Activated naive CD8-positive, alpha-beta T cell (primary cell): ENCODE results near the gene PLEKHA6.

Source experiments
- H3K27ac Mint-ChIP-seq: one replicate; pipeline ENCODE4 v1.8.0; 2021; ENCODE audit warnings: mixed read lengths
- H3K27me3 Mint-ChIP-seq: one replicate; pipeline ENCODE4 v1.8.0; 2021; ENCODE audit warnings: mixed read lengths
- H3K36me3 Mint-ChIP-seq: one replicate; pipeline ENCODE4 v1.8.0; 2021; ENCODE audit warnings: mixed read lengths
- H3K4me1 Mint-ChIP-seq: one replicate; pipeline ENCODE4 v1.8.0; 2021; ENCODE audit warnings: low read depth, mixed read lengths
- H3K4me3 Mint-ChIP-seq: one replicate; pipeline ENCODE4 v1.8.0; 2021; ENCODE audit warnings: mild to moderate bottlenecking, mixed read lengths
- H3K9me3 Mint-ChIP-seq: one replicate; pipeline ENCODE4 v1.8.0; 2021; ENCODE audit warnings: low read depth, mixed read lengths

The PLEKHA6 gene

GRCh38 chr1:204271970-204272369 is 87.8 kb downstream of the PLEKHA6 start:
- no peak overlapping the region for H3K27ac Mint-ChIP-seq
- H3K36me3 Mint-ChIP-seq, result no peaks in the 10 kb centered on the region
- H3K4me1 Mint-ChIP-seq, result no peaks in the 10 kb centered on the region
- H3K4me3 Mint-ChIP-seq, result no peak overlapping the region
- H3K9me3 Mint-ChIP-seq, result no peaks in the 10 kb centered on the region
- no peaks in the 10 kb centered on the region for H3K27me3 Mint-ChIP-seq

- Mint-ChIP-seq H3K9me3 (no peaks in the 10 kb centered on the region), H3K27me3 (no peaks in the 10 kb centered on the region), H3K4me1 (no peaks in the 10 kb centered on the region), H3K4me3 (no peak overlapping the region), H3K36me3 (no peaks in the 10 kb centered on the region), H3K27ac (no peak overlapping the region)
Measured at GRCh38 chr1:204268101-204268500, 91.6 kb downstream of the PLEKHA6 start.

GRCh38 chr1:204267191-204267601 is 92.5 kb downstream of the PLEKHA6 start:
- Mint-ChIP-seq H3K4me3 (no peak overlapping the region), H3K27ac (no peak overlapping the region), H3K27me3 (no peaks in the 10 kb centered on the region), H3K36me3 (no peaks in the 10 kb centered on the region), H3K9me3 (no peaks in the 10 kb centered on the region), H3K4me1 (no peaks in the 10 kb centered on the region)

- H3K36me3 Mint-ChIP-seq, result no peaks in the 10 kb centered on the region
- H3K4me1 Mint-ChIP-seq, result no peaks in the 10 kb centered on the region
- no peak overlapping the region for H3K4me3 Mint-ChIP-seq
- H3K9me3 Mint-ChIP-seq, result no peaks in the 10 kb centered on the region
- H3K27me3 Mint-ChIP-seq, result no peaks in the 10 kb centered on the region
- no peak overlapping the region for H3K27ac Mint-ChIP-seq
Measured at GRCh38 chr1:204266504-204267034, 93.2 kb downstream of the PLEKHA6 start.

- Mint-ChIP-seq H3K4me1 (no peaks in the 10 kb centered on the region), H3K27ac (no peak overlapping the region), H3K4me3 (no peak overlapping the region), H3K27me3 (no peaks in the 10 kb centered on the region), H3K36me3 (no peaks in the 10 kb centered on the region), H3K9me3 (no peaks in the 10 kb centered on the region)
Measured at GRCh38 chr1:204265665-204266064, 94.1 kb downstream of the PLEKHA6 start.

GRCh38 chr1:204264805-204265204 is 94.9 kb downstream of the PLEKHA6 start:
- H3K36me3 Mint-ChIP-seq, result no peaks in the 10 kb centered on the region
- no peak overlapping the region for H3K4me3 Mint-ChIP-seq
- no peaks in the 10 kb centered on the region for H3K27me3 Mint-ChIP-seq
- H3K9me3 Mint-ChIP-seq, result no peaks in the 10 kb centered on the region
- no peak overlapping the region for H3K27ac Mint-ChIP-seq
- no peaks in the 10 kb centered on the region for H3K4me1 Mint-ChIP-seq

GRCh38 chr1:204263254-204263910 is 96.3 kb downstream of the PLEKHA6 start:
- Mint-ChIP-seq H3K4me1 (no peaks in the 10 kb centered on the region), H3K27ac (no peak overlapping the region), H3K36me3 (no peaks in the 10 kb centered on the region), H3K9me3 (no peaks in the 10 kb centered on the region), H3K4me3 (no peak overlapping the region), H3K27me3 (no peaks in the 10 kb centered on the region)

GRCh38 chr1:204262506-204263253 is 97.0 kb downstream of the PLEKHA6 start:
- no peak overlapping the region for H3K27ac Mint-ChIP-seq
- H3K4me1 Mint-ChIP-seq, result no peaks in the 10 kb centered on the region
- no peak overlapping the region for H3K4me3 Mint-ChIP-seq
- no peaks in the 10 kb centered on the region for H3K27me3 Mint-ChIP-seq
- H3K9me3 Mint-ChIP-seq, result no peaks in the 10 kb centered on the region
- H3K36me3 Mint-ChIP-seq, result no peaks in the 10 kb centered on the region

GRCh38 chr1:204261746-204262505 is 97.8 kb downstream of the PLEKHA6 start:
- Mint-ChIP-seq H3K4me3 (no peak overlapping the region), H3K36me3 (no peaks in the 10 kb centered on the region), H3K27me3 (no peaks in the 10 kb centered on the region), H3K9me3 (no peaks in the 10 kb centered on the region), H3K27ac (no peak overlapping the region), H3K4me1 (no peaks in the 10 kb centered on the region)

GRCh38 chr1:204261266-204261665 is 98.5 kb downstream of the PLEKHA6 start:
- Mint-ChIP-seq H3K4me3 (no peak overlapping the region), H3K4me1 (no peaks in the 10 kb centered on the region), H3K9me3 (no peaks in the 10 kb centered on the region), H3K27ac (no peak overlapping the region), H3K36me3 (no peaks in the 10 kb centered on the region), H3K27me3 (no peaks in the 10 kb centered on the region)

GRCh38 chr1:204260601-204261197 is 99.0 kb downstream of the PLEKHA6 start:
- Mint-ChIP-seq H3K4me1 (no peaks in the 10 kb centered on the region), H3K4me3 (no peak overlapping the region), H3K9me3 (no peaks in the 10 kb centered on the region), H3K27ac (no peak overlapping the region), H3K27me3 (no peaks in the 10 kb centered on the region), H3K36me3 (no peaks in the 10 kb centered on the region)

- Mint-ChIP-seq H3K4me3 (no peak overlapping the region), H3K9me3 (no peaks in the 10 kb centered on the region), H3K27me3 (no peaks in the 10 kb centered on the region), H3K27ac (no peak overlapping the region), H3K36me3 (no peaks in the 10 kb centered on the region), H3K4me1 (no peaks in the 10 kb centered on the region)
Measured at GRCh38 chr1:204259782-204260181, 99.9 kb downstream of the PLEKHA6 start.

GRCh38 chr1:204259196-204259595 is 100.5 kb downstream of the PLEKHA6 start:
- no peaks in the 10 kb centered on the region for H3K9me3 Mint-ChIP-seq
- no peak overlapping the region for H3K4me3 Mint-ChIP-seq
- no peak overlapping the region for H3K27ac Mint-ChIP-seq
- H3K27me3 Mint-ChIP-seq, result no peaks in the 10 kb centered on the region
- H3K4me1 Mint-ChIP-seq, result no peaks in the 10 kb centered on the region
- no peaks in the 10 kb centered on the region for H3K36me3 Mint-ChIP-seq

- Mint-ChIP-seq H3K27ac (no peak overlapping the region), H3K27me3 (no peaks in the 10 kb centered on the region), H3K4me1 (no peaks in the 10 kb centered on the region), H3K9me3 (no peaks in the 10 kb centered on the region), H3K36me3 (no peaks in the 10 kb centered on the region), H3K4me3 (no peak overlapping the region)
Measured at GRCh38 chr1:204258213-204259115, 101.3 kb downstream of the PLEKHA6 start.
